B cell (primary cell): ENCODE data around the gene GGCX. TPM values are rescaled to one million over a fixed set of nuclear protein-coding genes. Genes with fewer than 3 reads are reported as not detected.
A peak's percentile ranks its signal among the peaks of the same experiment; 100 is the strongest.

ENCODE experiments used
- ATAC-seq: fragments of 200-7000 bp; cut with Tn5 transposase; one replicate; pipeline ENCODE4 v1.10.0; 2021; ENCODE audit warnings: low read depth, mild to moderate bottlenecking, moderate number of reproducible peaks, moderate library complexity
- CTCF ChIA-PET: fragments of 350-600 bp; sonication (Branson Sonifier 250); formaldehyde crosslinking; loops from one replicate; lab custom pipeline; 2021; ENCODE audit warnings: antibody characterized with exemption, inconsistent platforms; lab: Charles Lee
- POLR2A ChIA-PET: fragments of 350-600 bp; sonication (Branson Sonifier 250); formaldehyde crosslinking; loops from one replicate; lab custom pipeline; 2021; ENCODE audit warnings: antibody characterized with exemption; lab: Charles Lee
- DNase-seq: peaks from one replicate; pipeline ENCODE4 v3.0.0; 2013
- H2AFZ ChIP-seq: 2 replicates; pipeline ENCODE4 v1.6.1; 2012; ENCODE audit warnings: mild to moderate bottlenecking, low read depth, low read length; ENCODE audit not compliant: insufficient read depth, poor library complexity, severe bottlenecking
- H3K27ac ChIP-seq, 2 donors: 1 replicate in 1 of 2; 2 replicates in 1 of 2; pipeline ENCODE4 v1.5.1; 2012 to 2013; ENCODE audit warnings: low read length in 2 of 2, mild to moderate bottlenecking in 2 of 2, moderate library complexity in 1 of 2
- H3K27me3 ChIP-seq, 4 experiments: fragments of 200-600 bp in 1 of 4; sonication (generic) in 1 of 4; replicated peaks in 1 of 4; 1 replicate in 2 of 4; 2 replicates in 2 of 4; pipeline versions ENCODE4 v1.6.1 to v1.7.0; 2013 to 2016; ENCODE audit warnings: low read length in 3 of 4, mild to moderate bottlenecking in 2 of 4, mixed read lengths in 1 of 4, moderate library complexity in 1 of 4; ENCODE audit not compliant: insufficient read depth in 4 of 4, control insufficient read depth in 3 of 4; ENCODE audit errors: control extremely low read depth in 1 of 4
- H3K36me3 ChIP-seq, 2 experiments: replicated peaks in 1 of 2; 1 replicate in 1 of 2; 2 replicates in 1 of 2; pipeline versions ENCODE4 v1.6.1 to v1.7.1; 2013; ENCODE audit warnings: low read length in 1 of 2; ENCODE audit not compliant: insufficient read depth in 2 of 2, control insufficient read depth in 1 of 2; ENCODE audit errors: control extremely low read depth in 1 of 2, extremely low read depth in 1 of 2
- H3K4me1 ChIP-seq, 2 donors: fragments of 200-600 bp in 1 of 2; sonication (generic) in 1 of 2; 1 replicate in 1 of 2; 2 replicates in 1 of 2; pipeline versions ENCODE4 v1.5.1 to v1.6.1; 2013 to 2017; ENCODE audit warnings: low read length in 2 of 2; ENCODE audit not compliant: control insufficient read depth in 2 of 2, insufficient read depth in 2 of 2
- H3K4me2 ChIP-seq: replicated peaks from 2 replicates; pipeline ENCODE3; 2012; ENCODE audit warnings: mild to moderate bottlenecking, low read depth, low read length; ENCODE audit not compliant: poor library complexity, severe bottlenecking
- H3K4me3 ChIP-seq, 5 experiments: fragments of 200-600 bp in 1 of 5; sonication (generic) in 1 of 5; 1 replicate in 3 of 5; 2 replicates in 2 of 5; pipeline versions ENCODE4 v1.5.1 to v1.7.0; 2011 to 2016; ENCODE audit warnings: low read length in 4 of 5, mild to moderate bottlenecking in 4 of 5, low read depth in 2 of 5, control low read depth in 1 of 5, moderate library complexity in 1 of 5; ENCODE audit not compliant: insufficient read depth in 1 of 5; ENCODE audit errors: control extremely low read depth in 1 of 5, extremely low read depth in 1 of 5
- H3K79me2 ChIP-seq: fragments of 200-600 bp; sonication (generic); one replicate; pipeline ENCODE4 v1.6.0; 2016; ENCODE audit warnings: low read length; ENCODE audit not compliant: control insufficient read depth, insufficient read depth
- H3K9ac ChIP-seq: fragments of 200-600 bp; sonication (generic); 2 replicates; pipeline ENCODE4 v1.6.1; 2017; ENCODE audit warnings: mild to moderate bottlenecking, low read length, moderate library complexity
- H3K9me3 ChIP-seq, 3 donors: one replicate each; pipeline versions ENCODE4 v1.6.1 to v1.7.1; 2013; ENCODE audit warnings: low read length in 2 of 3; ENCODE audit not compliant: control insufficient read depth in 2 of 3, insufficient read depth in 1 of 3; ENCODE audit errors: control extremely low read depth in 1 of 3
- H4K20me1 ChIP-seq: 2 replicates; pipeline ENCODE4 v1.6.0; 2012; ENCODE audit warnings: mild to moderate bottlenecking, low read length; ENCODE audit not compliant: insufficient read depth, control insufficient read depth, poor library complexity, severe bottlenecking
- H3K27ac Mint-ChIP-seq: one replicate; pipeline ENCODE4 v1.8.0; 2021; ENCODE audit warnings: mixed read lengths
- H3K27me3 Mint-ChIP-seq: one replicate; pipeline ENCODE4 v1.8.0; 2021; ENCODE audit warnings: mixed read lengths
- H3K4me1 Mint-ChIP-seq: one replicate; pipeline ENCODE4 v1.8.0; 2021; ENCODE audit warnings: mixed read lengths
- H3K4me3 Mint-ChIP-seq: one replicate; pipeline ENCODE4 v1.8.0; 2021; ENCODE audit warnings: mixed read lengths
- H3K9me3 Mint-ChIP-seq: one replicate; pipeline ENCODE4 v1.8.0; 2022; ENCODE audit warnings: mixed read lengths; ENCODE audit not compliant: insufficient read depth
- EZH2 ChIP-seq: IDR thresholded peaks from 2 replicates; pipeline ENCODE4 v1.6.1; 2012; ENCODE audit warnings: borderline replicate concordance, low read depth, mild to moderate bottlenecking, moderate library complexity, low read length; ENCODE audit not compliant: insufficient read depth, poor library complexity, severe bottlenecking
- WGBS: methylation state at CpG from one replicate; pipeline ENCODE4 v1.1.5; 2013; ENCODE audit warnings: missing lambda C conversion rate; ENCODE audit not compliant: insufficient coverage; 5-methylcytosine and 5-hydroxymethylcytosine counted together
- intact Hi-C: fragments of 100-400 bp; cut with micrococcal nuclease; formaldehyde crosslinking; loops from one replicate; pipeline ENCODE4 v1.10.0; 2022
- polyA plus RNA-seq: library from polyadenylated mRNA; depleted of rRNA; stranded (reverse); fragments of >200 nt; gene quantifications from 2 replicates; pipeline ENCODE4 v1.2.3, GENCODE V29; 2012
- total RNA-seq, 2 donors: library from RNA; stranded (reverse); fragments of 120-200 nt in 1 of 2; gene quantifications; 1 replicate in 1 of 2; 2 replicates in 1 of 2; pipeline versions ENCODE4 v1.2.3 to v1.2.4, GENCODE V29; 2013 to 2022
- TF ChIP-seq, protein P1 (sequence below): fragments of 200-600 bp; IDR thresholded peaks from one replicate; pipeline ENCODE4 v1.8.0; 2022; ENCODE audit warnings: antibody characterized with exemption, mild to moderate bottlenecking

The GGCX gene
- total and polyA plus RNA-seq, 2 donors (not counting 1 experiment from before 2014, with no cell fraction given), result 23.5 to 36.8 TPM

DNA sequence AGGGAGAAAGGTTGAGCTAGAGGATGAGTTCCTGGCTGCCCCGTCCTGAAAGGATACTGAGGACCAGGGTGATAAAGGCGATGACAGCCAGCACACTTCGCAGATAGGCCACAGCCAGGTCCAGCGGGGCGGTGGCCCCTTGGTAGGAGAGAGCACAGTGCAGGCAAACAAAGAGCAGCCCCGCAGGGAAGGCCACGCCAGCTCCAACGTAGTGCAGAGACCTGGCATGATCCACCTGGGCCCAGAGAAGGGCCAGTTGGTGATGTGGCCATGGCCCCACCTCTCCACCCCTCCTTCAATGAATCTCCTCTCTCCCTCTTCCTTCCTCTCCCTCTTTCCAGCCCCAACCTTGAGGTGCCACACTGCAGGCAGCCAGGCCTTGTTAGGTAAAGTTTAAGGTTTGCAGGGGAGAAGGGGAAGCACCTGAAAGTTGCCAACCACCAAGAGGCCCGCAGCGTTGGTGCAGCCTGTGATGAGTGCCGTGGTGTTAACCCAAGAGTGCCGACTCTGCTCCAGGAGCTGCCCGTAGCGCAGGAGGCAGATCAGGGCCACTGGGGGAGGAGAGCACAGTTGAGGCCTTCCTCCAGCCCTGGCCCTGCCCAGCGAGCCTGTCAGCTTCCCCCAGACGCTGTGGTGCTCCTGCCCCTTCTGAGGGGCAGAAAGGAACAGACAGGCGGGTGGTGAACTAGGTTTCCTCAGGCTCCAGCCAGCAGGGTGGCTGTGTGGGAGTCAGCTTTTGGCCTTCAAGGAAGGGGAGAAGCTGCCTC lies 38.4 kb upstream of the GGCX start:
- intact Hi-C loops, result loop anchor here (5.0 kb wide), 1 partner anchor 207 kb away; no protein-coding TSS in a partner anchor
- Mint-ChIP-seq H3K4me1 (peaks cover 40% of the 10 kb centered on the region), H3K27me3 (no peaks in the 10 kb centered on the region), H3K4me3 (no peak overlapping the region), H3K27ac (peak overlapping the region; percentile 26), H3K9me3 (no peaks in the 10 kb centered on the region)
- CTCF ChIA-PET, result interaction anchor here (1.8 to 1.9 kb wide), 2 partner anchors 9 to 37 kb away, joined by 6 to 7 read pairs; no protein-coding TSS in a partner anchor
- H3K4me3 ChIP-seq, result no peak overlapping the region
- no peak overlapping the region for H3K4me2 ChIP-seq
- H4K20me1 ChIP-seq, result peaks cover 18% of the 10 kb centered on the region
- H3K27me3 ChIP-seq, result no peaks in the 10 kb centered on the region
- POLR2A ChIA-PET, result interaction anchor here (1.0 kb wide), 1 partner anchor 46 kb away, joined by 3 read pairs; no protein-coding TSS in a partner anchor
- H3K9me3 ChIP-seq, result no peaks in the 10 kb centered on the region
- H3K36me3 ChIP-seq, result peaks cover 0 to 28% of the 10 kb centered on the region in 2 experiments
- WGBS, result 86% methylated on average over 13 of the region's 17 CpGs
- no peak for TF ChIP-seq EZH2
- TF ChIP-seq, protein P1, sequence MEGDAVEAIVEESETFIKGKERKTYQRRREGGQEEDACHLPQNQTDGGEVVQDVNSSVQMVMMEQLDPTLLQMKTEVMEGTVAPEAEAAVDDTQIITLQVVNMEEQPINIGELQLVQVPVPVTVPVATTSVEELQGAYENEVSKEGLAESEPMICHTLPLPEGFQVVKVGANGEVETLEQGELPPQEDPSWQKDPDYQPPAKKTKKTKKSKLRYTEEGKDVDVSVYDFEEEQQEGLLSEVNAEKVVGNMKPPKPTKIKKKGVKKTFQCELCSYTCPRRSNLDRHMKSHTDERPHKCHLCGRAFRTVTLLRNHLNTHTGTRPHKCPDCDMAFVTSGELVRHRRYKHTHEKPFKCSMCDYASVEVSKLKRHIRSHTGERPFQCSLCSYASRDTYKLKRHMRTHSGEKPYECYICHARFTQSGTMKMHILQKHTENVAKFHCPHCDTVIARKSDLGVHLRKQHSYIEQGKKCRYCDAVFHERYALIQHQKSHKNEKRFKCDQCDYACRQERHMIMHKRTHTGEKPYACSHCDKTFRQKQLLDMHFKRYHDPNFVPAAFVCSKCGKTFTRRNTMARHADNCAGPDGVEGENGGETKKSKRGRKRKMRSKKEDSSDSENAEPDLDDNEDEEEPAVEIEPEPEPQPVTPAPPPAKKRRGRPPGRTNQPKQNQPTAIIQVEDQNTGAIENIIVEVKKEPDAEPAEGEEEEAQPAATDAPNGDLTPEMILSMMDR, result no peak
- H3K4me1 ChIP-seq, result peaks cover 27 to 38% of the 10 kb centered on the region in 2 donors
- no peak overlapping the region for H3K27ac ChIP-seq
- H3K9ac ChIP-seq, result no peak overlapping the region
- ATAC-seq (no peak), DNase-seq (no peak)
- H3K79me2 ChIP-seq, result peaks cover 43% of the 10 kb centered on the region
- no peak overlapping the region for H2AFZ ChIP-seq
